Activated CD8-positive, alpha-beta memory T cell treated with anti-CD3 and anti-CD28 coated beads for 1 hour (primary cell): ENCODE data around the gene SLC5A11.
"Not testable (repeated sequence)": the region's sequence is repeated elsewhere in the genome, so short reads cannot be mapped to it uniquely, and the experiment has no call there.

Source experiments
- DNase-seq, 2 donors: peaks; one replicate each; pipeline ENCODE4 v3.0.0-alpha.2; 2020; ENCODE audit warnings: low read depth in 1 of 2; ENCODE audit errors: extremely low read depth in 1 of 2

Gene SLC5A11, protein sequence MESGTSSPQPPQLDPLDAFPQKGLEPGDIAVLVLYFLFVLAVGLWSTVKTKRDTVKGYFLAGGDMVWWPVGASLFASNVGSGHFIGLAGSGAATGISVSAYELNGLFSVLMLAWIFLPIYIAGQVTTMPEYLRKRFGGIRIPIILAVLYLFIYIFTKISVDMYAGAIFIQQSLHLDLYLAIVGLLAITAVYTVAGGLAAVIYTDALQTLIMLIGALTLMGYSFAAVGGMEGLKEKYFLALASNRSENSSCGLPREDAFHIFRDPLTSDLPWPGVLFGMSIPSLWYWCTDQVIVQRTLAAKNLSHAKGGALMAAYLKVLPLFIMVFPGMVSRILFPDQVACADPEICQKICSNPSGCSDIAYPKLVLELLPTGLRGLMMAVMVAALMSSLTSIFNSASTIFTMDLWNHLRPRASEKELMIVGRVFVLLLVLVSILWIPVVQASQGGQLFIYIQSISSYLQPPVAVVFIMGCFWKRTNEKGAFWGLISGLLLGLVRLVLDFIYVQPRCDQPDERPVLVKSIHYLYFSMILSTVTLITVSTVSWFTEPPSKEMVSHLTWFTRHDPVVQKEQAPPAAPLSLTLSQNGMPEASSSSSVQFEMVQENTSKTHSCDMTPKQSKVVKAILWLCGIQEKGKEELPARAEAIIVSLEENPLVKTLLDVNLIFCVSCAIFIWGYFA

GRCh38 chr16:24845726-24846547 lies at the start of gene SLC5A11:
TSS of gene SLC5A11 (plus strand) at chr16:24845963. CDS start at chr16:24858644, 12,681 bp downstream.
- no peak for DNase-seq

DNA sequence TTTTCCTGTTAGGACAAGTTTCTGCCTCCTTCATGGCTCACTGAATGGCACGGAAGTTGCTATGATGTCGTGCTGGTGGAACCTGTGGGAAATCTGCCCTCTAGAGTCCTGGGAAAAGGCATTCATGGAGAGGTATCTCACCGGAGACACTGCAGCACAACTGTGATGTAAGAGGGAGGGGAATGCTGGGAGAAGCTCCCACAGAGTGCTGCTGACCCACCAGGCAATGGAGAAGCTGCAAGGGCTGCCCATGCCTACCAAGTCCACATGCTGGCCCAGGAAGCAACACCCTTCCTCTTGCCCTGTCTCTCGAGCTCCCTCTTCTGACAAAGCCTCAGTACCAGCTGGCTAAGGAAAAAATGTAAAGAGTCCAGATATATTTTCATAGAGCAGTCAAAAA lies 45.2 kb upstream of the SLC5A11 start:
- DNase-seq = no peak

GRCh38 chr16:24801761-24802302 lies 43.9 kb upstream of the SLC5A11 start:
- no peak for DNase-seq

GRCh38 chr16:24805484-24805883 lies 40.3 kb upstream of the SLC5A11 start:
- DNase-seq = no peak

DNA sequence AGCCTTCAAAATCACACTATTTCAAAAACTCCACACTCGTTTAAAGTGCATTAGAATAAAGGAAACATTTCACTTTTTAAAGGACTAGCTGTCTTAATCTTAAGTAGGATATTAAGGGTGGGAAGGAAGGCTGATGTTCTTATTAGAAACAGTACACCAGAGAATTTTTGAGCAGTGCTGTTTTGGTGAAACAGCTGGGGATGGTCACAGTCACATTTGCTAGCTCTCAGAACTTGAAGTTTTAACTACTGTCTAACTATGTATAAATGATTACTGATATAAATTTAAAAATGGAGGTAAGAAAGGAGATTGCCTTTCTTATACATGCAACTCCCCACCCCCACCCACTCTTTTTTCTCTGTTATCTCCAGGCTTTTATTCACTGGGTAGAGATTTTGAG lies 38.5 kb upstream of the SLC5A11 start:
- no peak for DNase-seq

- no peak for DNase-seq
Measured at GRCh38 chr16:24810951-24811843, 34.6 kb upstream of the SLC5A11 start.

GRCh38 chr16:24812813-24813212 lies 33.0 kb upstream of the SLC5A11 start:
- DNase-seq = not testable (repeated sequence)

DNA sequence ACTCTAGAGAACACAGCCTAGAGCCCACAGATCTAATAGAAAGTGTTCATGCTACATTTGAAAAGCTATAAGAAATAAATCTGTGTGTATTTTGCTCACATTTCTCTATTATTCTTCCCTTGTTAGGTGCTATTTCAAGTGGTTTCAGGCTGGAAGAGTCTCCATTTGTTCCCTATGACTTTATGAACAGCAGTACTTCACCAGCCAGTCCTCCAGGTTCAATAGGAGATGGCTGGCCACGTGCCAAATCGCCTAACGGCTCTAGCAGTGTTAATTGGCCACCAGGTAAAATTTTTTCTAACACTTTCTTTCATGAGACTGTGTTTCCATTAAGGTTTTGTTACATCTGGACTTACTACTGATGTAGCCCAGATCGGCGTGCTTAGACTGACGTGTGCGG lies 30.7 kb upstream of the SLC5A11 start:
- DNase-seq = no peak

- no peak for DNase-seq
Measured at GRCh38 chr16:24816688-24817087, 29.1 kb upstream of the SLC5A11 start.

DNA sequence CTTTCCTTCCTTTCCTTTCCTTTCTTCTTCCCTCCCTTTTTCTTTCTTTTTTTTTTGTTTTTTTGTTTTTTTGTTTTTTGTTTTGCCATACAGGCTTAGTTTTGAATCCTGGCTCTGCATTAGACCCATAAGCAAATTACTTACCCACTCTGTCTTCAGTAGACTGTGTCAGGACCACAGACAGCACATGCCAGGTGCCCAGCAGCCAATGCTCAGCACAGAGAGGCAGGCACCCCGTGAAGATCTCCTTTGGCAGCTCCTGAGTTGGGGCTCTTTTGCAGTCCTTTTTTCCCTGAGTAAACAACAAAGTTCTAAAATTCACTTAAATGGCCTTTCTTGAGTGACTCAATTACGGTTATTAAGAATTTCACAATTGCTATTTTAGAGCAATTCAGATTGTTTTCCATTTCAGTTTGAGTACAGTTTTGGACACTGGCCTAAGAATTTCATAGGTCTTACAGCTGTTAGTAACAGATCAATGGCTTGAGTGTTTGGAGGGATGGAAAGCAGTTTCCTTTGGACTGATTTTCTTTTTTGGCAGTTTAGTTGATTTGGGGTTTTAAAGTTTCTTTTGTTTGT lies 26.2 kb upstream of the SLC5A11 start:
- no peak for DNase-seq

DNA sequence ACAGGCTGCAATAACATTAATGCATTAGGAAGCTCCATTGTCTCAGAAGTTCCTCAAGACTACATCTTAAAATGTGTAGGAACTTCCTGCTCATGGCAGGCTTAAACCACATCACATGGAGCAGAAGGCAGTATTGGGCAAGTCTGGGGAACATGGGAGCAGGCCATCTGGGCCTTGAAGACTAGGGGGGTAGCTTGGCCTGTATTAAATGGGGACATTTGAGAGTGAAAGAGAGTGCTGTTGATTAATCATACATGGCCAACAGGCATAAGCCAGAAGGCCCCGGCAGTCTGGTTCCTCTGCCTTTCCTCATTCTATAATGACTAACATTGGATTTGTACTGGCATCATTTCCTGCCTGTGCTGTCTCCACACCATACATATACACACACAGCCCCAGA lies 25.2 kb upstream of the SLC5A11 start:
- DNase-seq = no peak

- DNase-seq = no peak
Measured at GRCh38 chr16:24821129-24821528, 24.6 kb upstream of the SLC5A11 start.

- no peak for DNase-seq
Measured at GRCh38 chr16:24822542-24822941, 23.2 kb upstream of the SLC5A11 start.

DNA sequence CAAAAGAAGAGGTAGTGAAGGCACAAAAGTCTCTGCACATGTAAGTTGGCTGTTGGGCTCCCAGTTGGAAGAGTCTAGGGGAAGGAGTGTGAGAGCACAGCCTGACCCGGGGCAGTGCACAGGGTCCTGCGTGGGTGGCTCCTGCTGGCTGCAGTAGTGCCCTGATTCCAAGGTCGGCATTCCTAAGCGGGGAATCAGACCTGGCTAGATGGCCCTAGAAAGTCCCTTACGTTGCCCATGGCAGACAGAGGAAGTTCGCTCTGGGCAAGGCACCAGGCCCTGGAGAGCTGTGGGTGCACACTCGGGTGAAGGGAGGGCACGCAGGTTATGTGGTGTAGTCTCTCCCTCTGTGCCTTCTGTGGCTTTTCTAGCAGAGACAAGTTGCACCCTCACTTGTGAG lies 22.8 kb upstream of the SLC5A11 start:
- no peak for DNase-seq

GRCh38 chr16:24825696-24826095 lies 20.1 kb upstream of the SLC5A11 start:
- DNase-seq = no peak

GRCh38 chr16:24826096-24826690 lies 19.6 kb upstream of the SLC5A11 start:
- DNase-seq = no peak

- DNase-seq = no peak
Measured at GRCh38 chr16:24826817-24827566, 18.8 kb upstream of the SLC5A11 start.

GRCh38 chr16:24829153-24829552 lies 16.6 kb upstream of the SLC5A11 start:
- no peak for DNase-seq

DNA sequence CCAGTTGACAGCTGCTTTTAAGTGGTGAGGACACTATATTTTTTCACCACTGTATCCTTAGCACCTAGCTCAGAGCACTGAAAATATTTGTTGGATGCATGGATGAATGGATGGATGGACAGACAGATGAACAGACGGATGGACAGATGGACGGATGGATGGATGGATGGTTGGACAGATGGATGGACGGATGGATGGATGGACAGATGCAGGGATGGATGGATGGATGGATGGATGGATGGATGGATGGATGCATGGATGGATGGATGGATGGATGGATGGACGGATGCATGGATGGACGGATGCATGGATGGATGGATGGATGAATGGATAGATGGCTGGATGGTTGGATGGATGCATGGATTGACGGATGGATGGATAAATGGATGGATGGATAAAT lies 12.4 kb upstream of the SLC5A11 start:
- no peak for DNase-seq
